Activated CD4-positive, alpha-beta T cell treated with anti-CD3 and anti-CD28 coated beads, Interleukin-2, amount 50 U/mL, for 48 hours (primary cell): Measurements from ENCODE around the gene CFAP53.

Experiments used
- DNase-seq, 2 experiments: peaks; one replicate each; pipeline ENCODE4 v3.0.0-alpha.2; 2020

Gene CFAP53

GRCh38 chr18:50287441-50288347 lies 21.4 kb upstream of the CFAP53 start, which contains the start of gene CXXC1:
Gene CXXC1, minus strand, starts transcription at chr18:50287692. Its CDS starts 103 bp downstream, at chr18:50287589.
- DNase-seq: peak; percentile 95 to 96

GRCh38 chr18:50287028-50287440 lies 20.7 kb upstream of the CFAP53 start:
- no peak for DNase-seq

- peak; percentile 49 to 53 for DNase-seq
Observed at GRCh38 chr18:50286391-50287027, 20.2 kb upstream of the CFAP53 start.

GRCh38 chr18:50285631-50286321 lies 19.5 kb upstream of the CFAP53 start:
- DNase-seq: no peak

GRCh38 chr18:50285071-50285470 lies 18.8 kb upstream of the CFAP53 start:
- DNase-seq: no peak

GRCh38 chr18:50284255-50284885 lies 18.1 kb upstream of the CFAP53 start:
- no peak for DNase-seq

- DNase-seq: no peak
Observed at GRCh38 chr18:50283469-50284209, 17.3 kb upstream of the CFAP53 start.

- no peak for DNase-seq
Observed at GRCh38 chr18:50282521-50283335, 16.4 kb upstream of the CFAP53 start.

GRCh38 chr18:50281972-50282520 lies 15.8 kb upstream of the CFAP53 start:
- no peak for DNase-seq

- peak; percentile 95 for DNase-seq
Observed at GRCh38 chr18:50281295-50281971, 15.1 kb upstream of the CFAP53 start, which contains the start of gene MBD1. Gene MBD1, minus strand, starts transcription at chr18:50281523. Its CDS starts 1,531 bp downstream, at chr18:50279992.

- DNase-seq: no peak
Observed at GRCh38 chr18:50280707-50281294, 14.5 kb upstream of the CFAP53 start.

GRCh38 chr18:50279752-50280151 lies 13.5 kb upstream of the CFAP53 start:
- DNase-seq: no peak

- no peak for DNase-seq
Observed at GRCh38 chr18:50277942-50278341, 11.6 kb upstream of the CFAP53 start.

GRCh38 chr18:50276452-50276851 lies 10.2 kb upstream of the CFAP53 start:
- no peak for DNase-seq

GRCh38 chr18:50275503-50276036 lies 9.3 kb upstream of the CFAP53 start:
- no peak for DNase-seq

- no peak for DNase-seq
Observed at GRCh38 chr18:50274941-50275340, 8.6 kb upstream of the CFAP53 start.

- no peak for DNase-seq
Observed at GRCh38 chr18:50274044-50274442, 7.7 kb upstream of the CFAP53 start.

- no peak for DNase-seq
Observed at GRCh38 chr18:50273203-50274043, 7.1 kb upstream of the CFAP53 start.

GRCh38 chr18:50272568-50272967 lies 6.3 kb upstream of the CFAP53 start:
- DNase-seq: no peak
